Central memory CD8-positive, alpha-beta T cell (primary cell): ENCODE data around the gene MYBPC1.

Experiments
- ATAC-seq: fragments of 150-1000 bp; cut with Tn5 transposase; replicated peaks from 2 replicates; pipeline ENCODE4 v1.10.0; 2022; ENCODE audit warnings: mild to moderate bottlenecking, moderate FRiP score, moderate number of reproducible peaks; ENCODE audit not compliant: poor library complexity, severe bottlenecking; ENCODE audit errors: extremely low read depth
- DNase-seq, 2 donors: peaks; one replicate each; pipeline ENCODE4 v3.0.0; 2021; ENCODE audit warnings: low spot score in 2 of 2
- H3K27ac Mint-ChIP-seq: one replicate; pipeline ENCODE4 v1.8.0; 2022; ENCODE audit warnings: low read depth, mild to moderate bottlenecking, moderate library complexity, mixed read lengths
- H3K27me3 Mint-ChIP-seq: one replicate; pipeline ENCODE4 v1.8.0; 2022; ENCODE audit warnings: mixed read lengths
- H3K36me3 Mint-ChIP-seq: one replicate; pipeline ENCODE4 v1.8.0; 2022; ENCODE audit warnings: mild to moderate bottlenecking, moderate library complexity, mixed read lengths; ENCODE audit not compliant: insufficient read depth
- H3K4me1 Mint-ChIP-seq: one replicate; pipeline ENCODE4 v1.8.0; 2022; ENCODE audit warnings: mixed read lengths
- H3K4me3 Mint-ChIP-seq: one replicate; pipeline ENCODE4 v1.8.0; 2022; ENCODE audit warnings: mild to moderate bottlenecking, moderate library complexity, mixed read lengths
- H3K9me3 Mint-ChIP-seq: one replicate; pipeline ENCODE4 v1.8.0; 2022; ENCODE audit warnings: mixed read lengths

MYBPC1 gene

DNA sequence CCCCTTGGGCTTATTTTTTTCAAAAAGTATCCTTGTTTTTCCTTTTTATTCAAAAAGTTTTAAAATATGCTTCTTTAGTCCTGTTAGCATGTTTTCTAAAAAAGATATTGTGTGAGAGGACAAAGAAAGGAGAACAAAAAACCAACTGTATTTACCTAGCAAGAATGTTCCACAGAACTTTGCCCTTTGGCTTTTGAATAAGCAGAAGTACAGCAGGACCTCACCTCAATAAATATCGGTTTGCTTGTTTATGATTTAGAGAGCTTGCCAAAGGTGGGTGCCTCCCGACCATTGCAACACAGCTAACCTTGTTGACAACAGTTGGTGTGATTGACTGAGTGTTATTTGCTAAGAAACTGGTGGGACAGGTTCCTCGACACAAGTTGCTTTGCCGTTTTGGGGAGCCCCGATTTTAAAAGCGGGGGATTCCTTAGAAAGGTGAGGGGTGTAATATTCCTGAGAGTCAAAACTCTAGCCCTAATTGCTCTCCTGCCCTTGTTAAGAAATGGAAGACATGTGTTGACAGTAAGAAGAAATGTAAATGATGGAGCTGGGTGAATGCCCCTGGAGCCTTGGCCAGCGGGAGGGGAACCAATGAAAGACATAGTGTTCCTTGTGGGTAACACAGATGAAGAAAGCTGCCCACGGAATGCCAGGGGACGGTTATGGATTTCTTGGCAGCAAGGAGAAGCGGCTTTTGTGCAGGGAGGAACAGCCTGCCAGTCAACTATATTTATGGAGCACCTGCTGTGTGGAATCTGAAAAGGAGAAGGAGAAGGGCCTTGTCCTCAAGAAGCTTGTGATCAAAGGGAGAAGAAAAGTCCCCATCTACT, 13.7 kb downstream of the MYBPC1 start:
- DNase-seq, result no peak

DNA sequence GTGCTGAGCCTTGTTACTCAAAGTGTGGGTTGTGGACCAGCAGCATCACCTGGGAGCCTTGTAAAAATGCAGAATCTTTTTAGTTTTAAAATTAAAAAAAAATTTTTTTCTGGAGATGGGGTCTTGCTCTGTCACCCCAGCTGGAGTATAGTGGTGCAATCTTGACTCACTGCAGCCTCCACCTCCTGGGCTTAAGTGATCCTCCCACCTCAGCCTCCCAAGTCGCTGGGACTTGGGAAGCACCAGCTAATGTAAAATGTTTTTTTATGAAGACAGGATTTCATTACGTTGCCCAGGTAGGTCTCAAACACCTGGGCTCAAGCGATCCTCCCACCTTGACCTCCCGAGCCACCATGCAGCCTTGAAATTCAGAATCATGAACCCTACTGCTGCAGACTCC, 14.4 kb downstream of the MYBPC1 start:
- H3K9me3 Mint-ChIP-seq, result no peaks in the 10 kb centered on the region

More for the DNA sequence above, 13.7 kb downstream of the MYBPC1 start:
- H3K4me3 Mint-ChIP-seq, result no peak overlapping the region
- no peaks in the 10 kb centered on the region for H3K36me3 Mint-ChIP-seq
- no peak overlapping the region for H3K27ac Mint-ChIP-seq
- H3K9me3 Mint-ChIP-seq, result no peaks in the 10 kb centered on the region
- no peaks in the 10 kb centered on the region for H3K4me1 Mint-ChIP-seq
- no peak for ATAC-seq
- peaks cover 23% of the 10 kb centered on the region for H3K27me3 Mint-ChIP-seq

DNA sequence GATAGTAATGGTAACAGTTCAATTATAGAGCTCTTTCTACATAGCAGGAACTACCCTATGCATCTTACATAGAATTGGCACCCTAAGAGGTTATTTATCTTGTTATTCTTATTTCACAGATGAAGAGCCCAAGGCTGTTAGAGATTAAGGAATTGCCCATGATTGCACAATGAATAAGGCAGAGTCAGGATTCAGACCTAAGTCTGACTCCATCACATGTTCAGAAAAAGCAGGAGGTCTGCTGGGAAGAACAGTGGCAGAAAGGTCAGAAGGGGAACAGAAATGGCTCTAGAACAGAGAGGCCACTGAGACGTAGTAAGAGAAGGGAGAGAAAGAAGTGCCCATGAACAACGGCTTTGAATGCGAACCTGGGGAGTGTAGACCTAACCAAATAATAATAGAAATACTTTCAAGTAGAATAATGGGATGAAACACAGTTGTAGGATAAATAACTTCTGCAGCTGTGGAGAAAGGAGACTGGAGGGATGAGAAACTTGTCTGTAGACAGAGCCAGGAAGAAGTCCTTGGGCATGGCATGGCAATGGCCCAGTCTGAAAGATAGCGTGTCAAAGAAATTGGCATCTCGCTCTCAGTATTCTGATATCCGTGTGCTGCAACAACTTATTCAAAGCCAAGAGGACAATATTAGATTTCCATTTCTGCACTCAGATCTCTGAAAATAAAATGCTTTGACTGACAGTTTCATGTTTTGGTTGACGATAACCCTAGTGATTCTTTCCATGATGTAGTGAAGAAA, 17.6 kb downstream of the MYBPC1 start:
- H3K36me3 Mint-ChIP-seq, result no peaks in the 10 kb centered on the region
- DNase-seq, result no peak
- no peak overlapping the region for H3K4me3 Mint-ChIP-seq
- peaks cover 11% of the 10 kb centered on the region for H3K4me1 Mint-ChIP-seq
- no peak overlapping the region for H3K27ac Mint-ChIP-seq
- no peaks in the 10 kb centered on the region for H3K9me3 Mint-ChIP-seq
- H3K27me3 Mint-ChIP-seq, result peaks cover 33% of the 10 kb centered on the region
- no peak for ATAC-seq

More for the DNA sequence above, 14.4 kb downstream of the MYBPC1 start:
- Mint-ChIP-seq H3K27me3 (peaks cover 23% of the 10 kb centered on the region), H3K4me3 (no peak overlapping the region), H3K36me3 (no peaks in the 10 kb centered on the region), H3K27ac (no peak overlapping the region), H3K4me1 (no peaks in the 10 kb centered on the region)
- DNase-seq (no peak), ATAC-seq (no peak)

DNA sequence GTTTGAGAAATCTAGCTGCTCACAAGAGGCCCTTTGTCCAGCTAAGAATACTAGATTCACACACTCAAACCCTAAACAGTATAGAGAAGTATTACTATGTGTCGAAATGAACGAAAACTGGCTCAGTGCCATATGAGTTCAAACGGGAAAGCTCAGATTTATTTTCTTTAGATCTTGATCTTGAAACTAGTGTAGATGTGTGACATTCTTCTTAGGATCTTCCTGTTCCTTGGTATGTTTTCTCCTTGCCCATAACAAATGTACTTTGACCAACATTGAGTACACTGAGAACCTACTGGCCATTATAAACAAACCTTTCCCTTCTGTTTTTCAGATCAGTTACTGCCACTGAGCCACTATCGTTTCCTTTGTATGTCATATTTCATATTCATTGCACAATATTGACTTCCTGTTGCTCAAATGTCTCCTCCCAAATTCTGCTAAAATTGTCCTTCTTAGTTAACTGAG, 21.3 kb downstream of the MYBPC1 start:
- H3K4me1 Mint-ChIP-seq, result peaks cover 11% of the 10 kb centered on the region
- peaks cover 19% of the 10 kb centered on the region for H3K27me3 Mint-ChIP-seq
- DNase-seq (no peak), ATAC-seq (no peak)
- H3K4me3 Mint-ChIP-seq, result no peak overlapping the region
- no peaks in the 10 kb centered on the region for H3K36me3 Mint-ChIP-seq
- no peaks in the 10 kb centered on the region for H3K9me3 Mint-ChIP-seq
- H3K27ac Mint-ChIP-seq, result no peak overlapping the region

DNA sequence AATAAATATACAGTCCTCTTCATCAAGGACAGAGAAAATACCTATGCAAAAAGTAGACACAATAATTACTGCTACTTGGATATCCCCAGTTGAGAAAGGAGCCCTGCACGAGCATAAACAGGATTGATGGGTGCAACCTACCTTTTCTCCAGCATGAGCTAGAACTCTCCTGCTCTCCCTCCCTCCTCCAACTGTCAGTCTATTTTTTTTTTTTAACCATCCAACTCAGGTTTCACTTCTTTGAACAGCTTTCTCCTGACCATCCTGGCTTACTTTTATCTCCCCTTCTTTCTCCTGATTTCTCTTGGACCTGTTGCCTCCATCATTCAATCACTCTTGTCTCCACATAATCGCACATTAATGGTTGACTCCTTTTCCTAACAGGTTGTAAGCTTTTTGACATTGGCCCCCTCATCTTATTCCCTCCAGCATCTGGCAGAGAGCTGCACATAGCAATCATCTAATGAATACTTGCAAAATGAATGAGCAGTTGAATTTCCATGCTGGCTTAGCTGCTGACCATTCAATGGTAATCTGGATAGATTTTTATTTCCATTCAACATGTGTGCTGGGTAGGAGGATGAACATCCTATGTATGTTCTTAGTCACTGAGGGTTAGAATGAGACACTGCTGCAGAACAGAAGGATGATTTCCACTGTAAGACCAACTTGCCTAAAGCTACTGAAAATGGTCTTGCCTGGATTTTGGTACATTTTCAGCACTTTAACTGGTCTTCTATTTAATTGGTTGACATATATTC, 24.4 kb downstream of the MYBPC1 start:
- Mint-ChIP-seq H3K9me3 (no peaks in the 10 kb centered on the region), H3K27me3 (peaks cover 19% of the 10 kb centered on the region), H3K27ac (no peak overlapping the region), H3K4me1 (peaks cover 11% of the 10 kb centered on the region), H3K4me3 (no peak overlapping the region), H3K36me3 (no peaks in the 10 kb centered on the region)
- DNase-seq (no peak), ATAC-seq (no peak)

DNA sequence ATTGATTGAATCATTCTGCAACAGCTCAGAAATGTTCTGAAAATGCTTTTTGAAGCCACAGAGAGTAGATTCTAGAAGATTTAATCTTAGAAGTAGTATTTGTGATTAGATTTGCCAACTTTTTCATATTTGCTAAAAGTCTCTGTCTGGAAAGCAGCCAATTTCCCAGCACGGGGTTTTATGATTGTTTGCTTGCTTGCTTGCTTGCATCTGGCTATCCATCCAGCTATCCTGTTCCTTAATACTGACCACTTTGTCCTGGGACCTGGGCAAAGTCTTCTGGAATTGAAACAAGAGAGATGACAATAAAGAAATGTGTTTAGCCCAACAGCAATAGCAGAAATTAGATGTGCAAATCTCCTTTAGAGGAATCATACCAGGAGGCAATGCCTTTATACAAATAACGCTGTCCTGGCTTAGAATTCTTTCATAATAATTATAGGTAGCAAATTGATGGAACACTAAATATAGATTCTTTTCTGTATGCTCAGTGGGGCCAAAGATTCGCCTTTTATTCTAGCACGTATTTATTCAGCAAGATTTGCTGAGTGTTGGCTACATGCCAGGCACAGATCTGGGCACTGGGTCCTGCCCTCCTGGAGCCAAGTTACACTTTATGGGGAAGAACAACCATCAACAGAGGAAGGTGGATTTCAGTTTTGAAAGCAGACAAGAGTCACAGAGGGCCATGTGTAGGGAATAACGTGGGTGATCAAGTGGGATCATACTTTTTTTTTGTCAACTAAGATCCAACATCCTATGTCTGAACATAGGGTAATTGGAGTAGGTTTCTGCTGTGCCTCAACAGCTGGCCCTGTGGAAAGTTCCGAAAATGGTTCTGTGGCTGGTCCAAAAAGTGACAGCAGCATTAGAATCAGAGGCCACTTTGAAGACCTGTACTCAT, 25.3 kb downstream of the MYBPC1 start:
- no peak for DNase-seq
- Mint-ChIP-seq H3K27me3 (peaks cover 11% of the 10 kb centered on the region), H3K4me1 (peaks cover 11% of the 10 kb centered on the region), H3K27ac (no peak overlapping the region), H3K36me3 (no peaks in the 10 kb centered on the region), H3K4me3 (no peak overlapping the region), H3K9me3 (no peaks in the 10 kb centered on the region)
- no peak for ATAC-seq

DNA sequence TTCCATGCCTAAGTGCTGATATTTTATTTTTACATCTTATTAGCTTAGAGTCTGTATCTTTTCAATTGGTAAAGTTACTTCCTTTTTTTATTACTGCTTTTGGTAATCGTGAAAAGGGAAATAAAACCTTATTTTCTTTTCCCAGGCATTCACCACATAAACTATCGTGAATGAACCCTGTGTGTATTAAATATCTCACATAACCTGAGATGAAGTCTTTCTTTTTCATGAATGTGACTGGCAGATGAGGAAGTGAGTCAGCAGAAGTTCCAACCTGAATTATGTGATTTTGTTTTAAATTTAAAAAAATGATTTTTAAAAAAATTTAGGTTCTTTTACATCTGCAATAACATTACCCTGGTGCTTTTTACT, 26.0 kb downstream of the MYBPC1 start:
- ATAC-seq (no peak), DNase-seq (no peak)
- no peaks in the 10 kb centered on the region for H3K9me3 Mint-ChIP-seq
- H3K4me3 Mint-ChIP-seq, result no peak overlapping the region
- peaks cover 8% of the 10 kb centered on the region for H3K4me1 Mint-ChIP-seq
- peaks cover 9% of the 10 kb centered on the region for H3K27me3 Mint-ChIP-seq
- no peaks in the 10 kb centered on the region for H3K36me3 Mint-ChIP-seq
- no peak overlapping the region for H3K27ac Mint-ChIP-seq

DNA sequence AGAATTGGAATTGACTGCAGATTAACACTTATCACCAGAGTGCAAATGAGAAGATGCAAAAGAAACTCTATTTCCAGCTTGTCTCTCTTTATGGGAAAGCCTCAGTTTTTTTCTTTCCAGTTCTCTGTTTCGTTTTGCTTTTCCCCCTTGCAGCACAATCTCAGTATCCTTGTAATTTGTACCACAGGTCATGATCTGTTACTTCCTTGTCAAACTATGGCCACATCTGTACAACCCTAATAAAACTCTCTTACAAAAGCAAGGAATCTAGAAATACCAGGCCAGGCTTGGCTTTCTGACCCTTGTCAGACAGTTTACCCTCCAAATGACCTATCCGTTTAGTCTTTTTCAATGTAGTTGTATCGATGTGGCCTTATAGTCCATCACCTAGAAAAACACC, 33.9 kb downstream of the MYBPC1 start:
- no peak for ATAC-seq
- H3K4me3 Mint-ChIP-seq, result no peak overlapping the region
- no peaks in the 10 kb centered on the region for H3K4me1 Mint-ChIP-seq
- no peak overlapping the region for H3K27ac Mint-ChIP-seq
- no peaks in the 10 kb centered on the region for H3K9me3 Mint-ChIP-seq
- H3K36me3 Mint-ChIP-seq, result no peaks in the 10 kb centered on the region
- peaks cover 41% of the 10 kb centered on the region for H3K27me3 Mint-ChIP-seq
- no peak for DNase-seq

DNA sequence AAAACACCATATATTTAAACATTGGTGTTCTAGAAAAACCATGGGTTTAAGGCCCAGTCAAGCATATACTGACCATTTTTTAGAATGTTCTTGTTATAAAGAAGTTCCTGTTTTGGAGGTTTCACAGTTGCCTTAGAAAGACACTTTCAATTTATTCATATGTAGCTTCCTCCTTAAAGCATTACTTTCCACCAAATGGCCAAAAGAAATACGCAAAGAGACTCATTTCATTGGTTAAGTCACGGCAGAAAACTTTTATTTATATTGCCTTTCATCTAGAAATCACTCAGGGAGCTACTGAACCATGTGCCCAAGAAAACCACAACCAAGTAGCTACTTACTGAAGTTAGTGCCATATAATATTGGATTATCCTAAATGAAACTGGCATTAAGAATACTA, 40.0 kb downstream of the MYBPC1 start:
- H3K27ac Mint-ChIP-seq, result no peak overlapping the region
- ATAC-seq (peak; percentile 19), DNase-seq (no peak)
- H3K9me3 Mint-ChIP-seq, result no peaks in the 10 kb centered on the region
- H3K4me3 Mint-ChIP-seq, result no peak overlapping the region
- no peaks in the 10 kb centered on the region for H3K4me1 Mint-ChIP-seq
- peaks cover 57% of the 10 kb centered on the region for H3K27me3 Mint-ChIP-seq
- H3K36me3 Mint-ChIP-seq, result no peaks in the 10 kb centered on the region

DNA sequence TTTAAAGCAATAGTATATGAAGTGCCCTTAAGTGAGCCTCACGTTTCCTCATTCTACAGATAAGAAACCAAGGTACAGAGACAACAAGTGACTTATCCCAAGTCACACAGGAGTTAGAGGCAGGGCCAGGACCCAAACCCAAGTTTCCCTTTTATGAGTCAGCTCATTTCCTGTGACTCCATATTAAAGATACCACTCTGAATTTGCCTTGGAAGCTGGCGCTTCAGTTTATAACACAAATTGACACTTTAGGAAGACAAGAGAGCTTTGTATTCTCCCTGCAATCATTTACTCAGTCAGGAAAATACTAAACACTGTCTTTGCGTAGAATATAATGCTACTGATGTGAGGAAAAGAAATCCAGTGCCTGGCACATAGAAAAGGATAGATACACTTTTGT, 43.2 kb downstream of the MYBPC1 start:
- H3K4me3 Mint-ChIP-seq, result no peak overlapping the region
- peaks cover 52% of the 10 kb centered on the region for H3K27me3 Mint-ChIP-seq
- no peaks in the 10 kb centered on the region for H3K36me3 Mint-ChIP-seq
- no peak overlapping the region for H3K27ac Mint-ChIP-seq
- H3K9me3 Mint-ChIP-seq, result no peaks in the 10 kb centered on the region
- no peak for DNase-seq
- ATAC-seq, result no peak
- no peaks in the 10 kb centered on the region for H3K4me1 Mint-ChIP-seq

DNA sequence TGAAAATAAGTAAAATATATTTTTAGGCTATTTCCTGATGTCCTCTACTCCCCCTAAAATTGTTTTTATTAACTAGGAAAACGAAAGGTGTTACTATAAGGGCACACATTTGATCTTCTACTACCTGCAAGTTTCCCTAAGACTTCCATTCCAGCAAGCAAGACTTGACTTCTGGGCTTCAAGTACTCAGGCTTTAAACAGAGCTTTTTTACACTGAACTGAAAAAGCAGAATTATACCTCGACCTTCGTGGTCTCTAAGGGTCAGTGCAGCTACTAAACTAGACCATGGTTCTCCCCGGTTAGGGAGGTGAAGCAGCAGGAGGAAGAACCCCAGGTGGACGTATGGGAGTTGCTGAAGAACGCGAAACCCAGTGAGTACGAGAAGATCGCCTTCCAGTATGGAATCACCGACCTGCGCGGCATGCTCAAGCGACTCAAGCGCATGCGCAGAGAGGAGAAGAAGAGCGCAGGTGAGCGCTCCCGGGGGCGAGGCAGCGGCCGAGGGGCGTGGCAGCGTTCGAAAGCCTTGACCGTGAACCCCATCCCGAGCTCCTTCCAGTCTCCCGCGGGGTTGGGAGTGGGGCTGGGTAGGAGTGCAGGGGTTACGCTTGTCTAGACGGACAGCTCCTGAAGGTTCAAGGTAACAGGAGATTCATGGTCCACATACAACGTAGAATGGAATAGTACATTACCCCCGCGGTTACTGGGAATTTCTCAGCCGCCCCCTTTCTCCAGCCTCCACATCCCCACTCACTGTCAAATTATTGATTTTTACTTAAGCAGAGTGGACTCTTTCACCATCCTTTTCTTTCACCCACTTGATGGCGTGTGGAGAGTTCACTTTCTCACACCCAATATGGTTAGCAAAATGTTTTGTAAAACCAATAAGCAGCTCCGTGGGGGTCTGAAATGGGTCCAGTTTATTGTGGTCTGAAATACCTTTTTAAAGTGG, 47.6 kb downstream of the MYBPC1 start:
- Mint-ChIP-seq H3K4me1 (peaks cover 5% of the 10 kb centered on the region), H3K27ac (no peak overlapping the region), H3K36me3 (no peaks in the 10 kb centered on the region), H3K9me3 (no peaks in the 10 kb centered on the region), H3K4me3 (peak overlapping the region; percentile 29), H3K27me3 (peaks cover 57% of the 10 kb centered on the region)
- DNase-seq (no peak), ATAC-seq (no peak)
